ENCODE measurements around the gene KRTCAP2.
"Not testable (repeated sequence)": the region's sequence is repeated elsewhere in the genome, so short reads cannot be mapped to it uniquely, and the experiment has no call there.

The KRTCAP2 gene

DNA sequence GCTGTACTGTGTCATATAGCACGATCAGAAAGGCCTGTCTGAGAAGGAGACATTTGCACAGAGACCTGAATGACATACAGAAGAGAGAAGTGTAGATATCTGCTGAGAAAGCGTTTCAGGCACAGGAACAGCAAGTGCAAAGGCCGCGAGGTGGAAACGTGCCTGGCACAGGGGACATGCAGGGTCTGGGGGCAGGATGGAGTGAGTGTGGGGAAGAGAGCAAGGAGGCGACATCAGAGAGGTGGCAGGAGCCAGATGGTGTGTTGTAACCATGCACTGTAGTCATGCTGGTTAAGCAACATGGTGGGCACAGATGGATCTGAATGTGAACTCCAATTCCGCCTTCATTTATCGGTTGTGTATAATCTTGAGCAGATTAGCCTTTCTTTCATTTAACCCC, 13.0 kb downstream of the KRTCAP2 start:
- H3K27me3 ChIP-seq = no peaks in the 10 kb centered on the region
- 0 out of 2 replicates have a peak, but pooled peaks cover 4% of the 10 kb centered on the region for H3K9me3 ChIP-seq
- DNase-seq = no peak
- TF ChIP-seq, protein P1, sequence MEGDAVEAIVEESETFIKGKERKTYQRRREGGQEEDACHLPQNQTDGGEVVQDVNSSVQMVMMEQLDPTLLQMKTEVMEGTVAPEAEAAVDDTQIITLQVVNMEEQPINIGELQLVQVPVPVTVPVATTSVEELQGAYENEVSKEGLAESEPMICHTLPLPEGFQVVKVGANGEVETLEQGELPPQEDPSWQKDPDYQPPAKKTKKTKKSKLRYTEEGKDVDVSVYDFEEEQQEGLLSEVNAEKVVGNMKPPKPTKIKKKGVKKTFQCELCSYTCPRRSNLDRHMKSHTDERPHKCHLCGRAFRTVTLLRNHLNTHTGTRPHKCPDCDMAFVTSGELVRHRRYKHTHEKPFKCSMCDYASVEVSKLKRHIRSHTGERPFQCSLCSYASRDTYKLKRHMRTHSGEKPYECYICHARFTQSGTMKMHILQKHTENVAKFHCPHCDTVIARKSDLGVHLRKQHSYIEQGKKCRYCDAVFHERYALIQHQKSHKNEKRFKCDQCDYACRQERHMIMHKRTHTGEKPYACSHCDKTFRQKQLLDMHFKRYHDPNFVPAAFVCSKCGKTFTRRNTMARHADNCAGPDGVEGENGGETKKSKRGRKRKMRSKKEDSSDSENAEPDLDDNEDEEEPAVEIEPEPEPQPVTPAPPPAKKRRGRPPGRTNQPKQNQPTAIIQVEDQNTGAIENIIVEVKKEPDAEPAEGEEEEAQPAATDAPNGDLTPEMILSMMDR (IDR thresholded peaks at IDR 0.05; ENCODE audit: low read depth, low read length) = no peak
- no peak overlapping the region for H3K4me3 ChIP-seq (ENCODE audit: low read depth, low read length)
- no peaks in the 10 kb centered on the region for H3K4me1 ChIP-seq
- H3K36me3 ChIP-seq = no peaks in the 10 kb centered on the region

DNA sequence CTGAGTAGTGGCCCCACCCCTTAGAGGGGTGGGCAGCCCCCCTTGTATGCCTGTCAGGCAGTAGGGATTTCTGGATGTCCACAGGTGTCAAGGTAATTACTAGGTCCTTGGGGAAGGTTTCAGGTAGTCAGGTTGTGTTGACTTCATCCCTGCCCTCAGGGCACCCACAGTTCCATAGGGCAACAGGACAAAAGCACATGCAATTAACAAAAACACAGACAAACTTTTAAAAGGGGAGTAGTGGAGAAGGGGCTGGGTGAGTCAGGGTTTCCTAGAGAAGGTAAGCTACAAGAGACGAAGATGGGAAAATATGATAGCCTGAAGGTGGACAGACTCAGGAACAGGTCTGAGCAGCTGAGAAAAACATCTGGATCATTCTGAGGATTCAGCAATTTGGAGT, 14.1 kb downstream of the KRTCAP2 start:
- Histone ChIP-seq H3K27me3 (no peaks in the 10 kb centered on the region; the same call in 1 of the 2 replicates), H3K4me1 (no peaks in the 10 kb centered on the region), H3K9me3 (0 out of 2 replicates have a peak, but pooled peaks cover 4% of the 10 kb centered on the region), H3K36me3 (no peaks in the 10 kb centered on the region), H3K4me3 (ENCODE audit: low read depth, low read length) (no peak overlapping the region)
- DNase-seq = no peak
- TF ChIP-seq, protein P1 (IDR thresholded peaks at IDR 0.05; ENCODE audit: low read depth, low read length) = no peak

DNA sequence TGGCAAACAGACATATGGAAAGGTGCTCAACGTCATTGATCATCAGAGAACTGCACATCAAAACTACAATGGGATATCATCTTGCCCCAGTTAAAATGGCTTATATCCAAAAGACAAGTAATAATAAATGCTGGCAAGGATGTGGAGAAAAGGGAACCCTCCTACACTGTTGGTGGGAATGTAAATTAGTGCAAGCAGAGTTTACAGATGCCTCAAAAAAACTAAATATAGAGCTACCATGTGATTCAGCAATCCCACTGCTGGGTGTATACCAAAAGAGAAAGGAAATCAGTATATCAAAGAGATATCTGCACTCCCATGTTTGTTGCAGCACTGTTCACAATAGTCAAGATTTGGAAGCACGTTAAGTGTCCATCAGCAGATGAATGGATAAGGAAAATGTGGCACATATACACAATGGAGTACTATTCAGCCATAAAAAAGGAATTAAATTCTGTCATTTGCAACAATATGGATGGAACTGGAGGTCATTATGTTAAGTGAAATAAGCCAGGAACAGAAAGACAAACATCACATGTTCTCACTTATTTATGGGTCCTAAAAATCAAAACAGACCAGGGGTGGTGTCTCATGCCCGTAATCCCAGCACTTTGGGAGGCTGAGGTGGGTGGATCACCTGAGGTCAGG, 17.0 kb downstream of the KRTCAP2 start:
- not testable (repeated sequence) for H3K9me3 ChIP-seq; H3K4me1 ChIP-seq; H3K4me3 ChIP-seq (ENCODE audit: low read depth, low read length); DNase-seq; H3K27me3 ChIP-seq; H3K36me3 ChIP-seq

DNA sequence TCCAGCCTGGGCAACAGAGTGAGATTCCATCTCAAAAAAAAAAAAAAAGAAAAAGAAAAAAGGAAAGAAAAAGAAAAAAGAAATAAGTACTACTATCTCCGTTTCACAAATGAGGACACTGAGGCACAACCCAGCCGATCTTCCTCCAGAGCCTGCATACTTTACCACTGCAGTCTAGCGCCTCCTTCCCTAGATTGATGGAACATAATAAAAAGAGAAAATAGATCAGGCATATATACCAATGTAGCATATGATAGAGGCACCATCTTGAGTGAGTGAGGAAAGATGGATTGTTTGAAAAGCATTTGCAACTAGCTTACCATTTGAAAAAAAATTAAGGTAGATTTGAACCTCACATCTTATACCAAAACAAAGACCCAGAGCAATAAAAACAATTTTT, 27.6 kb downstream of the KRTCAP2 start:
- no peaks in the 10 kb centered on the region for H3K9me3 ChIP-seq
- H3K4me1 ChIP-seq = no peaks in the 10 kb centered on the region
- TF ChIP-seq, protein P1 (IDR thresholded peaks at IDR 0.05; ENCODE audit: low read depth, low read length) = no peak; the same call in 1 of the 2 replicates
- DNase-seq = no peak
- H3K36me3 ChIP-seq = no peaks in the 10 kb centered on the region
- H3K27me3 ChIP-seq = peaks cover 5% of the 10 kb centered on the region; the same call in 1 of the 2 replicates
- no peak overlapping the region for H3K4me3 ChIP-seq (ENCODE audit: low read depth, low read length)

DNA sequence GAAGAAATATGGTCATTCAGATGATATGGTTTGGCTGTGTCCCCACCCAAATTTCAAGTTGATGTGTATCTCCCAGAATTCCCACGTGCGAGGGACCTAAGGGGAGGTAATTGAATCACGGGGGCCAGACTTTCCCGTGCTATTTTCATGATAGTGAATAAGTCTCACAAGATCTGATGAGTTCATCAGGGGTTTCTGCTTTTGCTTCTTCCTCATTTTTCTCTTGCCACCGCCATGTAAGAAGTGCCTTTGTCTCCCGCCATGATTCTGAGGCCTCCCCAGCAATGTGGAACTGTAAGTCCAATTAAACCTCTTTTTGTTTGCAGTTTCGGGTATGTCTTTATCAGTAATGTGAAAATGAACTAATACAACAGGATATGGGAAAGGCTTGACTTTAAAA, 31.4 kb downstream of the KRTCAP2 start:
- Histone ChIP-seq H3K36me3 (no peaks in the 10 kb centered on the region; the same call in 1 of the 2 replicates), H3K9me3 (no peaks in the 10 kb centered on the region), H3K27me3 (peaks cover 5% of the 10 kb centered on the region; the same call in 1 of the 2 replicates), H3K4me1 (no peaks in the 10 kb centered on the region), H3K4me3 (ENCODE audit: low read depth, low read length) (no peak overlapping the region)
- DNase-seq = no peak
- TF ChIP-seq, protein P1 (IDR thresholded peaks at IDR 0.05; ENCODE audit: low read depth, low read length) = no peak

DNA sequence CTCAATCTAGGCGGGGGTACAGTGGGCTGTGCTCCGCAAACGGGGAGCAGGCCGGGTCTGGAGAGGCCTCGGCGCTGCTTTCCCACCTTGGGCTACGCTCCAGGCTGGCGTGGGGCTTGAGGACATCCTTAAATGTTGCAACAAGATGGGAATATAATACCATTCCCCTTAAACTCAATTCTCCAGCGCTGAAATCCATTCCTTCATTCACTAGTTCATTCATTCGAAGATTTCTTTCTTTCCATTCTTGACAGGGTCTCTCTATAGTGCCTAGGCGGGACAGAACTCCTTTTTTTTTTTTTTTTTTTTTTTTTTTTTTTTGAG, 32.5 kb downstream of the KRTCAP2 start:
- DNase-seq = no peak
- TF ChIP-seq, protein P1 (IDR thresholded peaks at IDR 0.05; ENCODE audit: low read depth, low read length) = no peak
- H3K4me3 ChIP-seq (ENCODE audit: low read depth, low read length) = peak overlapping the region; percentile 98
- H3K9me3 ChIP-seq = no peaks in the 10 kb centered on the region
- H3K4me1 ChIP-seq = no peaks in the 10 kb centered on the region
- peaks cover 5% of the 10 kb centered on the region; the same call in 1 of the 2 replicates for H3K27me3 ChIP-seq
- no peaks in the 10 kb centered on the region; the same call in 1 of the 2 replicates for H3K36me3 ChIP-seq

Measured in BE2C (cell line).